ENCODE results near the gene NIFK.

The NIFK gene

DNA sequence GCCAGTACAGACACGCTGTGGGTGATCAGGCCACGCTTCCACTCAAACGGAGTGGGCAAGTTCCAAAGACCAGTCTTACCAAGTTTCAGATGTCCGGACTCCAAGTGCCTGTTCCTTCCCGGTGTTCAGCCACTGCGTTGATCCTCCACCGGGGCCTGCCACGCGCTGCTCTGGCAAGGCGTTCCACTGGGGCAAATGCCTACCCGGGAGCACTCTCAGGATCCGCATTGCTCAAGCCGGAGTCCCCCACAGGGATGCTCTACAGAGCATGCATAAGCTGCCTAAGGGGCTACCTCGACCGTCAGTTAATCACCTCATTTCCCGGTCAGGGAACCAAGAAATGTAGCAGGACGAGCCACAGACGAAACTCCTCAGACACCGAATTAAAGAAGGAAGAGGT is 50.5 kb downstream of the NIFK start:
- TF ChIP-seq, protein P1, sequence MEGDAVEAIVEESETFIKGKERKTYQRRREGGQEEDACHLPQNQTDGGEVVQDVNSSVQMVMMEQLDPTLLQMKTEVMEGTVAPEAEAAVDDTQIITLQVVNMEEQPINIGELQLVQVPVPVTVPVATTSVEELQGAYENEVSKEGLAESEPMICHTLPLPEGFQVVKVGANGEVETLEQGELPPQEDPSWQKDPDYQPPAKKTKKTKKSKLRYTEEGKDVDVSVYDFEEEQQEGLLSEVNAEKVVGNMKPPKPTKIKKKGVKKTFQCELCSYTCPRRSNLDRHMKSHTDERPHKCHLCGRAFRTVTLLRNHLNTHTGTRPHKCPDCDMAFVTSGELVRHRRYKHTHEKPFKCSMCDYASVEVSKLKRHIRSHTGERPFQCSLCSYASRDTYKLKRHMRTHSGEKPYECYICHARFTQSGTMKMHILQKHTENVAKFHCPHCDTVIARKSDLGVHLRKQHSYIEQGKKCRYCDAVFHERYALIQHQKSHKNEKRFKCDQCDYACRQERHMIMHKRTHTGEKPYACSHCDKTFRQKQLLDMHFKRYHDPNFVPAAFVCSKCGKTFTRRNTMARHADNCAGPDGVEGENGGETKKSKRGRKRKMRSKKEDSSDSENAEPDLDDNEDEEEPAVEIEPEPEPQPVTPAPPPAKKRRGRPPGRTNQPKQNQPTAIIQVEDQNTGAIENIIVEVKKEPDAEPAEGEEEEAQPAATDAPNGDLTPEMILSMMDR (conservative IDR thresholded peaks at IDR 0.05; ENCODE audit: control insufficient read depth, insufficient read depth, low read depth, low read length), result no peak

DNA sequence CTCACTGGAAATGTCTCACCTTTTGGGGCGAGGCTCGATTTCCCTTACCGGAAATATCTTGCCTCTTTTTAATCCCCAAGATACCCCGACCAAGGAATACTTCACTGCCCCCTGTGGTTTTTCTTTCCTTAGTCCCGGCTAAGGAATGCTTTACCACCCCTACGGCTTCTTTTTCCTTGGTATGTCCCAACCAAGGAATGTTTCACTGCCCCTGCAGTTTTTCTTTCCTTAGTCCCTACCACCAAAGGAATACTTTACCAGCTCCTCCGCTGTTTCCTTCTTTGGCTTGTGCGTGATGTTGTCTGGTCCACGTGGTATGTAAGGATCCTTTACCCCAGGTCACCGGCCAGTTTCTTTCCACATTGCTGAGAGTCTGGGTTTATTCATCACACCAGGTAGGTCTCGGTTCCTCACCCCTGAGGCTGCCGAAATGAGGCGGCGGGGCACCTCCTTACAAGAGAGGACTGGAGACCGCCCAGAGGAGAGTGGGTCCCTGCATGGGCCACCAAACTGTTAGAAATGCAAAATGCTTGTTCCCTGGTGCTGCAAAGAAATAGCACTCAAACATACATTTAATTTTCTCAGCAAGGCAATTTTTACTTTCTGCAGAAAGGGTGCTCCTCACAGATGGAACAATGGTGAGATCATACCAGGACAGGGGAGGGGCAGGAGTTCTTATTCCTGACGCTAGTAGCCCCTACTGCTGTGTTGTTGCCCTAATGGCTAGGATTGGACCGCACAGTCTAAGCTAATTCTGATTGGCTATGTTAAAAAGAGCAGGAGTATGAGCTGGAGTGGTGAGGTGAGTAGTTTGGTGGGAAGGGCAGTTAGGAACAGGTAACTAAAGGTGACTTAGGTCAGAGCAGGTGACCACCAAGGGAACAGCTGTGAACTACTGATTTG is 54.0 kb downstream of the NIFK start:
- DNase-seq (ENCODE audit: low read depth), result no peak
- no peak overlapping the region for H3K4me3 ChIP-seq (ENCODE audit: control insufficient read depth, low read depth, low read length)
- TF ChIP-seq, protein P1 (conservative IDR thresholded peaks at IDR 0.05; ENCODE audit: control insufficient read depth, insufficient read depth, low read depth, low read length), result no peak

More for the DNA sequence above, 50.5 kb downstream of the NIFK start:
- DNase-seq (ENCODE audit: low read depth), result no peak
- H3K4me3 ChIP-seq (ENCODE audit: control insufficient read depth, low read depth, low read length), result no peak overlapping the region

DNA sequence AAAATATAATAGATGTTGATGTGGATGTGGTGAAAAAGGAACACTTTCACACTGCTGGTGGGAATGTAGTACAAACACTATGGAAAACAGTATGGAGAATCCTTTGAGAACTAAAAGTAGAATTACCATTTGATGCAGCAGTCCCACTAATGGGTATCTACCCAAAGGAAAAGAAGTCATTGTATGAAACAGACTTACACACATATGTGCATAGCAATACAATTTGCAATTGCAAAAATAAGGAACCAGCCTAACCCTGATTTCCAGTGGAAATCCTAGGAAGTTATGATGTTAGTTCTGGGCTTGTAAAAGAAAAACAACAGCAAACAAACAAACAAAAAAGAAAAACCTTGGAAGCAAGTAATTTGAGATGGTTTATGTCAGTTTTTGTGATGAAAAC is 58.8 kb downstream of the NIFK start:
- TF ChIP-seq, protein P1 (conservative IDR thresholded peaks at IDR 0.05; ENCODE audit: control insufficient read depth, insufficient read depth, low read depth, low read length), result no peak
- H3K4me3 ChIP-seq (ENCODE audit: control insufficient read depth, low read depth, low read length), result no peak overlapping the region
- no peak for DNase-seq (ENCODE audit: low read depth)

All from fibroblast of mammary gland (primary cell).